ENCODE measurements around the gene SPTBN1. TPM values are rescaled to one million over a fixed set of nuclear protein-coding genes. Genes with fewer than 3 reads are reported as not detected.

SPTBN1 gene
- total RNA-seq, 2 experiments from 2014 or later = 132 to 183 TPM

- Histone ChIP-seq H2AFZ (ENCODE audit: low read length) (no peak overlapping the region), H3K4me2 (ENCODE audit: low read length) (no peak overlapping the region), H3K4me3 (ENCODE audit: low read depth, low read length, poor library complexity, severe bottlenecking) (no peak overlapping the region), H4K20me1 (ENCODE audit: insufficient read depth, low read length) (peaks cover 8% of the 10 kb centered on the region; the same call in 1 of the 2 replicates), H3K79me2 (ENCODE audit: insufficient read depth, low read depth, low read length) (peaks cover 65% of the 10 kb centered on the region; the same call in 1 of the 2 replicates), H3K9me3 (ENCODE audit: low read length) (no peaks in the 10 kb centered on the region), H3K9me2 (ENCODE audit: insufficient read depth, low read length) (no peaks in the 10 kb centered on the region), H3K27ac (ENCODE audit: low read depth, low read length, poor library complexity, severe bottlenecking) (no peak overlapping the region), H3K36me3 (ENCODE audit: insufficient read depth, low read length) (peaks cover 41% of the 10 kb centered on the region), H3K4me1 (ENCODE audit: insufficient read depth, low read length, poor library complexity, severe bottlenecking) (peaks cover 51% of the 10 kb centered on the region)
- POLR2A ChIA-PET = interaction anchor here (0.7 to 1.1 kb wide), 4 partner anchors 19 to 61 kb away, joined by 3 to 6 read pairs (median 3); no protein-coding TSS in a partner anchor
- CTCF ChIA-PET (ENCODE audit: unreplicated experiment) = no interaction called here
- intact Hi-C loops (cut with micrococcal nuclease; ENCODE audit: unreplicated experiment) = no loop called here
- no peak for DNase-seq (ENCODE audit: low spot score)
- BruUV-seq (replicated peaks) = no TSS peak
- TF ChIP-seq CTCF (conservative IDR thresholded peaks at IDR 0.05; ENCODE audit: low read length) (no peak), EZH2phosphoT487 (IDR thresholded peaks at IDR 0.05; ENCODE audit: borderline replicate concordance, low read depth, low read length) (no peak)
Observed at GRCh38 chr2:54599914-54600313, 143.8 kb downstream of the SPTBN1 start.

GRCh38 chr2:54601339-54601738 lies 145.2 kb downstream of the SPTBN1 start:
- Histone ChIP-seq H3K79me2 (ENCODE audit: insufficient read depth, low read depth, low read length) (peaks cover 65% of the 10 kb centered on the region; the same call in 1 of the 2 replicates), H3K4me3 (ENCODE audit: low read depth, low read length, poor library complexity, severe bottlenecking) (no peak overlapping the region), H3K4me2 (ENCODE audit: low read length) (no peak overlapping the region), H4K20me1 (ENCODE audit: insufficient read depth, low read length) (peaks cover 8% of the 10 kb centered on the region; the same call in 1 of the 2 replicates), H3K36me3 (ENCODE audit: insufficient read depth, low read length) (peaks cover 41% of the 10 kb centered on the region), H2AFZ (ENCODE audit: low read length) (no peak overlapping the region), H3K9me3 (ENCODE audit: low read length) (no peaks in the 10 kb centered on the region), H3K27ac (ENCODE audit: low read depth, low read length, poor library complexity, severe bottlenecking) (no peak overlapping the region), H3K9me2 (ENCODE audit: insufficient read depth, low read length) (no peaks in the 10 kb centered on the region), H3K4me1 (ENCODE audit: insufficient read depth, low read length, poor library complexity, severe bottlenecking) (peaks cover 47% of the 10 kb centered on the region)
- intact Hi-C loops (cut with micrococcal nuclease; ENCODE audit: unreplicated experiment) = no loop called here
- ChIA-PET POLR2A (interaction anchor here (0.6 kb wide), 1 partner anchor 74 kb away, joined by 11 read pairs; no protein-coding TSS in a partner anchor), CTCF (ENCODE audit: unreplicated experiment) (no interaction called here)
- no peak for DNase-seq (ENCODE audit: low spot score)
- no peak for TF ChIP-seq EZH2phosphoT487 (IDR thresholded peaks at IDR 0.05; ENCODE audit: borderline replicate concordance, low read depth, low read length)
- no peak for TF ChIP-seq CTCF (conservative IDR thresholded peaks at IDR 0.05; ENCODE audit: low read length)
- no TSS peak for BruUV-seq (replicated peaks)

GRCh38 chr2:54602736-54603322 lies 146.7 kb downstream of the SPTBN1 start:
- Histone ChIP-seq H3K79me2 (ENCODE audit: insufficient read depth, low read depth, low read length) (peaks cover 66% of the 10 kb centered on the region; the same call in 1 of the 2 replicates), H3K27ac (ENCODE audit: low read depth, low read length, poor library complexity, severe bottlenecking) (no peak overlapping the region), H3K9me3 (ENCODE audit: low read length) (no peaks in the 10 kb centered on the region), H2AFZ (ENCODE audit: low read length) (no peak overlapping the region), H3K36me3 (ENCODE audit: insufficient read depth, low read length) (peaks cover 41% of the 10 kb centered on the region), H3K9me2 (ENCODE audit: insufficient read depth, low read length) (no peaks in the 10 kb centered on the region), H3K4me2 (ENCODE audit: low read length) (no peak overlapping the region), H3K4me1 (ENCODE audit: insufficient read depth, low read length, poor library complexity, severe bottlenecking) (peaks cover 32% of the 10 kb centered on the region), H4K20me1 (ENCODE audit: insufficient read depth, low read length) (peaks cover 8% of the 10 kb centered on the region; the same call in 1 of the 2 replicates), H3K4me3 (ENCODE audit: low read depth, low read length, poor library complexity, severe bottlenecking) (no peak overlapping the region)
- BruUV-seq (replicated peaks) = no TSS peak
- intact Hi-C loops (cut with micrococcal nuclease; ENCODE audit: unreplicated experiment) = no loop called here
- ChIA-PET CTCF (ENCODE audit: unreplicated experiment) (no interaction called here), POLR2A (interaction anchor here (1.3 to 2.6 kb wide), 4 partner anchors 10 to 37 kb away, joined by 4 to 8 read pairs (median 6); no protein-coding TSS in a partner anchor)
- DNase-seq (ENCODE audit: low spot score) = no peak
- TF ChIP-seq CTCF (conservative IDR thresholded peaks at IDR 0.05; ENCODE audit: low read length) = no peak
- no peak for TF ChIP-seq EZH2phosphoT487 (IDR thresholded peaks at IDR 0.05; ENCODE audit: borderline replicate concordance, low read depth, low read length)

Data from OCI-LY7 (cell line).